Left ventricle myocardium inferior (tissue), 1 donor: Measurements from ENCODE around the gene POLR3B. TPM values are rescaled to one million over a fixed set of nuclear protein-coding genes. Genes with fewer than 3 reads are reported as not detected.
A peak's percentile ranks its signal among the peaks of the same experiment; 100 is the strongest.

ENCODE experiments used
- DNase-seq: peaks from one replicate; pipeline ENCODE4 v3.0.0-alpha.2; 2020
- H3K27ac ChIP-seq: fragments of 200-600 bp; replicated peaks from 2 replicates; pipeline ENCODE4 v1.8.0; 2021
- H3K27me3 ChIP-seq: fragments of 200-600 bp; 2 replicates; pipeline ENCODE4 v1.8.0; 2021; ENCODE audit warnings: low read depth
- H3K36me3 ChIP-seq: fragments of 200-600 bp; 2 replicates; pipeline ENCODE4 v1.8.0; 2021
- H3K4me1 ChIP-seq: fragments of 200-600 bp; 2 replicates; pipeline ENCODE4 v1.8.0; 2021
- H3K4me3 ChIP-seq: fragments of 200-600 bp; 2 replicates; pipeline ENCODE4 v1.8.0; 2021; ENCODE audit warnings: mild to moderate bottlenecking, moderate library complexity
- H3K9me3 ChIP-seq: fragments of 200-600 bp; replicated peaks from 2 replicates; pipeline ENCODE4 v1.8.0; 2021
- CTCF ChIP-seq: fragments of 200-600 bp; IDR thresholded peaks from 2 replicates; pipeline ENCODE4 v1.8.0; 2021; ENCODE audit warnings: antibody characterized with exemption, mild to moderate bottlenecking, borderline replicate concordance
- intact Hi-C: fragments of 100-400 bp; cut with micrococcal nuclease; formaldehyde crosslinking; loops from one replicate; pipeline ENCODE4 v1.11.0; 2022
- total RNA-seq: library from RNA; stranded (reverse); fragmentation: NEBNext Ultra II Directional; extraction: Animal tissue kit (Norgen Biotek cat#: 25700); gene quantifications from one replicate; pipeline ENCODE4 v1.2.1, GENCODE V29; 2021
- donor health status: DM: no; HTN: yes; CAD: no; lungs with severe emphysema.

The POLR3B gene
- total RNA-seq, 1 donor from 2014 or later = 8.5 TPM

- Histone ChIP-seq H3K4me3 (no peak overlapping the region), H3K36me3 (peaks cover 46% of the 10 kb centered on the region), H3K4me1 (peaks cover 66% of the 10 kb centered on the region), H3K27me3 (no peaks in the 10 kb centered on the region), H3K27ac (peak overlapping the region; percentile 87), H3K9me3 (no peaks in the 10 kb centered on the region)
- intact Hi-C loops = no loop called here
- no peak for DNase-seq
- TF ChIP-seq CTCF = no peak
Measured at GRCh38 chr12:106344131-106344530, 13.4 kb upstream of the POLR3B start.

- peaks cover 50% of the 10 kb centered on the region for H3K4me1 ChIP-seq
- H3K27me3 ChIP-seq = no peaks in the 10 kb centered on the region
- H3K36me3 ChIP-seq = peaks cover 50% of the 10 kb centered on the region
- peak; percentile 62 for TF ChIP-seq CTCF
- no peak overlapping the region for H3K4me3 ChIP-seq
- intact Hi-C loops = loop anchor here (5.0 kb wide), 1 partner anchor 118 kb away; no protein-coding TSS in a partner anchor
- H3K9me3 ChIP-seq = no peaks in the 10 kb centered on the region
- no peak for DNase-seq
- H3K27ac ChIP-seq = peak overlapping the region; percentile 87
Measured at GRCh38 chr12:106345746-106346145, 11.8 kb upstream of the POLR3B start.

- no peak for DNase-seq
- H3K36me3 ChIP-seq = peaks cover 39% of the 10 kb centered on the region
- H3K4me3 ChIP-seq = no peak overlapping the region
- intact Hi-C loops = loop anchor here (5.0 kb wide), 1 partner anchor 121 kb away; no protein-coding TSS in a partner anchor
- H3K4me1 ChIP-seq = peaks cover 23% of the 10 kb centered on the region
- no peaks in the 10 kb centered on the region for H3K27me3 ChIP-seq
- H3K27ac ChIP-seq = no peak overlapping the region
- TF ChIP-seq CTCF = no peak
- no peaks in the 10 kb centered on the region for H3K9me3 ChIP-seq
Measured at GRCh38 chr12:106348411-106348810, 9.1 kb upstream of the POLR3B start.

- Histone ChIP-seq H3K9me3 (no peaks in the 10 kb centered on the region), H3K4me3 (no peak overlapping the region), H3K36me3 (peaks cover 6% of the 10 kb centered on the region), H3K27ac (no peak overlapping the region), H3K4me1 (peaks cover 10% of the 10 kb centered on the region), H3K27me3 (no peaks in the 10 kb centered on the region)
- intact Hi-C loops = no loop called here
- no peak for DNase-seq
- TF ChIP-seq CTCF = no peak
Measured at GRCh38 chr12:106353175-106353574, 4.4 kb upstream of the POLR3B start.

GRCh38 chr12:106358396-106359241 is 1.1 kb downstream of the POLR3B start:
- H3K4me3 ChIP-seq = peak overlapping the region; percentile 81
- H3K36me3 ChIP-seq = no peaks in the 10 kb centered on the region
- H3K9me3 ChIP-seq = no peaks in the 10 kb centered on the region
- no peaks in the 10 kb centered on the region for H3K27me3 ChIP-seq
- intact Hi-C loops = no loop called here
- peaks cover 27% of the 10 kb centered on the region for H3K4me1 ChIP-seq
- no peak for TF ChIP-seq CTCF
- DNase-seq = no peak
- H3K27ac ChIP-seq = peak overlapping the region; percentile 99
